ENCODE data around the gene WDR73.

GRCh38 chr15:84656972-84657371, 2.9 kb upstream of the WDR73 start:
- TF ChIP-seq POLR2A (IDR thresholded peaks at IDR 0.05; ENCODE audit: low read depth, low read length), result no peak
- TF ChIP-seq FOS (IDR thresholded peaks at IDR 0.05; ENCODE audit: borderline replicate concordance, insufficient read depth, low read length), result no peak
- TF ChIP-seq CTCF (IDR thresholded peaks at IDR 0.05; ENCODE audit: extremely low read depth in 1 of 2, insufficient read depth in 1 of 2, low read depth in 1 of 2, low read length in 2 of 2), result no peak
- TF ChIP-seq MYC (IDR thresholded peaks at IDR 0.05; ENCODE audit: low read depth, low read length), result no peak
